Mucosa of descending colon (tissue), 3 donors: ENCODE data around the gene FOXP1. TPM values are rescaled to one million over a fixed set of nuclear protein-coding genes. Genes with fewer than 3 reads are reported as not detected.

Experiments
- ATAC-seq: fragments of 200-7000 bp; cut with Tn5 transposase; one replicate; pipeline ENCODE4 v1.9.1; 2020; ENCODE audit warnings: mild to moderate bottlenecking, moderate library complexity
- DNase-seq, 3 donors: peaks; one replicate each; pipeline ENCODE4 v3.0.0-alpha.2; 2020
- H3K36me3 ChIP-seq: fragments of 200-600 bp; one replicate; pipeline ENCODE4 v1.8.0; 2021; ENCODE audit warnings: low read depth, mild to moderate bottlenecking
- H3K4me1 ChIP-seq: fragments of 200-600 bp; one replicate; pipeline ENCODE4 v1.8.0; 2021; ENCODE audit warnings: low read depth, mild to moderate bottlenecking
- H3K4me3 ChIP-seq: fragments of 200-600 bp; one replicate; pipeline ENCODE4 v1.8.0; 2021; ENCODE audit warnings: mild to moderate bottlenecking
- H3K9me3 ChIP-seq: fragments of 200-600 bp; one replicate; pipeline ENCODE4 v1.8.0; 2021; ENCODE audit warnings: mild to moderate bottlenecking
- intact Hi-C, 2 donors: fragments of 100-400 bp; cut with DNase I in 1 of 2; cut with micrococcal nuclease in 1 of 2; formaldehyde crosslinking; loops; one replicate each; pipeline versions ENCODE4 v1.11.0 to v1.11.1; 2022; cut with DNase I, micrococcal nuclease
- total RNA-seq, 3 donors: library from RNA; stranded (reverse); fragmentation: NEBNext Ultra II Directional in 2 of 3; extraction: Animal tissue kit (Norgen Biotek cat#: 25700) in 2 of 3; gene quantifications; one replicate each; pipeline versions ENCODE4 v1.2.1 to v1.2.4, GENCODE V29; 2021 to 2023
- TF ChIP-seq, protein P1 (sequence below): fragments of 200-600 bp; IDR thresholded peaks from one replicate; pipeline ENCODE4 v1.8.0; 2022; ENCODE audit warnings: antibody characterized with exemption, mild to moderate bottlenecking
- donor health status: DM: no; HTN: no; CAD: no; lungs with moderate emphysema.
- donor health status: DM: no; HTN: no; CAD: no.
- donor health status: DM: no; HTN: yes; CAD: no.

Gene FOXP1
- total RNA-seq, 3 donors from 2014 or later = 133 to 217 (median 214) TPM

DNA sequence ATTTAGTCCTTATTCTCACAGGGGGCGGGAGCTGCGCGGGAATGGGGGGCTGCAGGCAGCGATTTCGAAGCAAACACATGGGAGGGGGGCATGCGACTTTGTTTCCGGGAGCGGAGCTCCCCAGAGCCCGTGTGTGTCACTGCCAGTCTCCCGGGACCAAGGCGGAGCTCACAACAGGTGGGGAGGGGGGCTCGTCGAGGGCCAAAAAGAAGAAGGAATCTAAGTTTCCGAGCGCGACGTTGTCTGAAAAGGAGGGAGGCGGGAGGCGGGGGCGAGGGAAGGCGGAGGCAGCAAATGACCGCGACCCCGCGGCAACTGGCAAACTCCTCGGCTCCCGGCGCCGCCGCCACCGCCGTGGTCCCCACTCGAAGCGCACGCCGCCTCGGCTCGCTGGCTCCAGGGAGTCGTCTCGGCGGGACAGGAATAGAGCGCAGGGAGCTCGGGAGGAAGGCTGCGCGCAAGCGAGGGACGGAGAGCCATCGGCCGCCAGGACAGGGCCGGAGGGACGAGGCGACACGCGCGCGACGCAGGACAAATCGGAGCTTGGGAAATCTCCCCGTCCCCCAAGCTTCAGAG lies 1.4 kb downstream of the FOXP1 start:
- H3K4me3 ChIP-seq = peak overlapping the region; percentile 59
- intact Hi-C loops = loop anchor here (10.0 kb wide), 2 partner anchors 267 to 527 kb away; no protein-coding TSS in a partner anchor
- TF ChIP-seq, protein P1, sequence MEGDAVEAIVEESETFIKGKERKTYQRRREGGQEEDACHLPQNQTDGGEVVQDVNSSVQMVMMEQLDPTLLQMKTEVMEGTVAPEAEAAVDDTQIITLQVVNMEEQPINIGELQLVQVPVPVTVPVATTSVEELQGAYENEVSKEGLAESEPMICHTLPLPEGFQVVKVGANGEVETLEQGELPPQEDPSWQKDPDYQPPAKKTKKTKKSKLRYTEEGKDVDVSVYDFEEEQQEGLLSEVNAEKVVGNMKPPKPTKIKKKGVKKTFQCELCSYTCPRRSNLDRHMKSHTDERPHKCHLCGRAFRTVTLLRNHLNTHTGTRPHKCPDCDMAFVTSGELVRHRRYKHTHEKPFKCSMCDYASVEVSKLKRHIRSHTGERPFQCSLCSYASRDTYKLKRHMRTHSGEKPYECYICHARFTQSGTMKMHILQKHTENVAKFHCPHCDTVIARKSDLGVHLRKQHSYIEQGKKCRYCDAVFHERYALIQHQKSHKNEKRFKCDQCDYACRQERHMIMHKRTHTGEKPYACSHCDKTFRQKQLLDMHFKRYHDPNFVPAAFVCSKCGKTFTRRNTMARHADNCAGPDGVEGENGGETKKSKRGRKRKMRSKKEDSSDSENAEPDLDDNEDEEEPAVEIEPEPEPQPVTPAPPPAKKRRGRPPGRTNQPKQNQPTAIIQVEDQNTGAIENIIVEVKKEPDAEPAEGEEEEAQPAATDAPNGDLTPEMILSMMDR = no peak
- H3K36me3 ChIP-seq = no peaks in the 10 kb centered on the region
- H3K4me1 ChIP-seq = peaks cover 27% of the 10 kb centered on the region
- DNase-seq (peak in 2 of 3 donors; percentile 57 to 73), ATAC-seq (peak; percentile 26)
- no peaks in the 10 kb centered on the region for H3K9me3 ChIP-seq

DNA sequence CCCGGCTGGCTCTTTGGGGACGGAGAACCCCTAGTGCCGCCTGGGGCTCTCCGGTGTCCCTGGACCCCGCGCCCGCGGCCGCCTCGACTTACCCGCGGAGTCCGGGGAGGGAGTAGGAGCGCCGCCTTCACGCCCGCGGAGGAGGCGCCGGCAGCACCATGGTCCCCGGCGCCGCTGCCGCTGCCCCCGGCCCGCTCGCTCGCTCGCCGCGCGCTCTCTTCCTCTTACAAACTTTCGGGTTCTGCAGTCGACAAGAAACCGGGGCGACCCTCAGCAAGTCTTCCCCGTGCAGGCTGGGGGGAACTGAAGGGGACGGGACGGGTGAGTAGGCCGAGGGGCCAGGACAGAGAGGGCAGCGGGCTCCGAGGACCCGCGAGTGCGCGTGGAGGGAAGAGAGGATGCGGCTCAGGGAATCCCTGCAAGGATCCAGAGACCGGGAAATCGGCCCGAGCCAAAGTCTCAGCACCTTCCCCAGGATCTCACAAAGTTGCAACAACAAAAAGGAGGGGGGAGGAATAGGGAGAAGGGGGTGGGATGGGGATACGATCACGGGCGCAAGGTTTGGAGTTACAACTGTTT lies 2.0 kb downstream of the FOXP1 start:
- intact Hi-C loops = loop anchor here (10.0 kb wide), 2 partner anchors 267 to 527 kb away; no protein-coding TSS in a partner anchor
- ATAC-seq (peak; percentile 11), DNase-seq (peak; percentile 39 to 70 (median 67))
- H3K9me3 ChIP-seq = no peaks in the 10 kb centered on the region
- peak overlapping the region; percentile 59 for H3K4me3 ChIP-seq
- TF ChIP-seq, protein P1 = no peak
- peaks cover 28% of the 10 kb centered on the region for H3K4me1 ChIP-seq
- no peaks in the 10 kb centered on the region for H3K36me3 ChIP-seq

DNA sequence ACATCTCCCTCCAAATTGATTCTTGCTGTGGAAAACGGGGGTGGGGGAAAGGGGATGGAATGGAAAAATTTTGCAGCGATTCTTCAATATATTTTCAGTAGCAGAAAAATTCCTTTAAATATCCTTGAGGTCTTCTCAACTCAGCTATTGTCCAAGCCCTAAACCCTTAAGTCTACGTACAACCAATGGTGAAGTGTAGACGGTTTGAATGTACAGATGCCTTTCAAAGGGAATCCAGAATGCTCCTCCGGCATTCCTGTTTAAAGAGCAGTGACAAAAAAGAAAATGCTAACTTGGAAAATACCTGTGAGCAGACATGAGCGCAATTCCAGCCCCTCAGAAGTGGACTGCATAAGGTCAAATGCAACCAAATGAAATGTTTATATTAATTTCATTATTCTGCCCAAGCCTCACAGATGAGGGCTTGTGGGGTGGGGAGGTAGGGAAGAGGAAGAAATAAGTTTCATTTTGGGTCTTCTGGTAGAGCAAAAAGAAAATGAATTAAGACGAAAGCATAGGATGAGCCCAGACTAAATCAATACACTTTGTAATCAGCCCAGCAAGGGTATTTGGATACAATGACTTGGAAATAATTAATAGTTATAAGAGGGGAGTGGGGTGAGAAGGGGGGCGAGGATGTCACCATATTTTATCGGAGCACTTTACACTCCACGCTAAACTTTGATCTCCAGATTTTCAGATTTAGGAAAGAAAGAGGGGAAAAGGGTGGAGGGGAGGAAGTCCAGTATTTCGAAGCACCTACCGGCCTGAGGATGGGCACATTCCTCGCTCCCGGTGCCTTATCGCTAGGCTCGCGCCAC lies 2.7 kb downstream of the FOXP1 start:
- ATAC-seq (no peak), DNase-seq (no peak)
- intact Hi-C loops = loop anchor here (10.0 kb wide), 2 partner anchors 266 to 526 kb away; no protein-coding TSS in a partner anchor
- Histone ChIP-seq H3K4me1 (peaks cover 30% of the 10 kb centered on the region), H3K36me3 (no peaks in the 10 kb centered on the region), H3K4me3 (peak overlapping the region; percentile 59), H3K9me3 (no peaks in the 10 kb centered on the region)
- TF ChIP-seq, protein P1 = no peak

DNA sequence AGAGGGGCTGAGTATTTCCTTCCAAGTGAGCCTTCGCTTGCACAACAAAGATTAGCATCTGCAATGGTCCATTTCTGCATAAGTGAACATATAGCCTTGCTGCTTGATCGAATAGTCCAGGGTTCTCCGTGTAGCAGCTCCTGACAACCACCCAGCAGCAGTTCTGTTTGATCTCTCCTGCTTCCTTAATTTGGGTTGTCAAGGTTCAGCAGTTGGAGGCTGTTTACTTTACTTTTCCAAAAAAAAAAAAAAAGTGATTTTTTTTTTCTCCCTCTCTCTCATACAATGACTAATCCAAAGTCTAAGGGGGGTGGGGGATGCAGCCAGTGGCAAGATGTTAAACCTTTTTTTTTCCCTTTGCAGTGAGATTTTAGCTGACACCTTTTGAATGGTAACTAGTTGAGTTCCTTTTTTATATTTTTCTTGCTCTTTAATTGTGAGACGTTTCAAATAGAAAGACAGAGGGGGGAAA lies 3.6 kb downstream of the FOXP1 start:
- H3K36me3 ChIP-seq = no peaks in the 10 kb centered on the region
- intact Hi-C loops = loop anchor here (10.0 kb wide), 2 partner anchors 265 to 525 kb away; no protein-coding TSS in a partner anchor
- H3K4me1 ChIP-seq = peaks cover 24% of the 10 kb centered on the region
- H3K4me3 ChIP-seq = no peak overlapping the region
- TF ChIP-seq, protein P1 = no peak
- ATAC-seq (peak; percentile 6), DNase-seq (peak in 1 of 3 donors; percentile 47)
- H3K9me3 ChIP-seq = no peaks in the 10 kb centered on the region

DNA sequence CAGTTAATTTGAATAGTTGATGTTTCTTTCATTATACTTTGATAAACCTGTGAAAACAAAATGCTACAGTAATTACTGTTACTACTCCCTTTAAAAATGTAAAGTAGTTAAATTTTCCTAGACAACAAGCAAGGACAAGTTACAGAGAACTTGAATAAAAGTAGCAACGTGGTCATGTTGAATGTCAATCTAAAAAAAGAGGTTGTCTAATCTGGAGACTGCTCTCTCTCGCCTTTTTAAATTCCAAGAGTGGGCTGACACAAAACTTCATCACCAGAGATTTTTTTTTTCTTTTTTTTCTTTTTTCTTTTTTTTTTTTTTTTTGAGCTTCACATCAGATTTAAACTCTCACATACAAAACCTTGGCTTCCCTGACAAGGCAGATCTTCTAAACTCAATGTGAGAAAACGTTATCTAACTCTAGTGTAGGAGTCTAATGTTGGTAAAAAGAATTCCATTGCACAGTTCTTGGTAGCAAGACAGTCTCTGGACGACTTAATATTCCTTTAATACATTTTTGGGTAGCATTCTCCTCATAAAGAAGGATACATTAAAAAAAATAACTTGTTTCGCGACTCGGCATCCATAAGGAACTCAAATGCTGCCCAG lies 4.1 kb downstream of the FOXP1 start:
- intact Hi-C loops = no loop called here
- TF ChIP-seq, protein P1 = no peak
- DNase-seq (no peak), ATAC-seq (no peak)
- H3K36me3 ChIP-seq = no peaks in the 10 kb centered on the region
- no peaks in the 10 kb centered on the region for H3K9me3 ChIP-seq
- peaks cover 23% of the 10 kb centered on the region for H3K4me1 ChIP-seq
- H3K4me3 ChIP-seq = no peak overlapping the region
